Left lung (tissue), 10 donors: ENCODE measurements around the gene RNF126. TPM values are rescaled to one million over a fixed set of nuclear protein-coding genes. Genes with fewer than 3 reads are reported as not detected.
"Not testable (repeated sequence)": the region's sequence is repeated elsewhere in the genome, so short reads cannot be mapped to it uniquely, and the experiment has no call there.

Source experiments
- ATAC-seq: fragments of 200-7000 bp; cut with Tn5 transposase; one replicate; pipeline ENCODE4 v1.9.1; 2020; ENCODE audit warnings: moderate library complexity
- DNase-seq, 4 donors: peaks; one replicate each; pipeline ENCODE4 v3.0.0-alpha.2; 2013 to 2020
- H3K27ac ChIP-seq, 2 donors: fragments of 200-600 bp; sonication (generic) in 1 of 2; one replicate each; pipeline versions ENCODE4 v1.5.0 to v1.8.0; 2020 to 2021
- H3K27me3 ChIP-seq, 2 donors: fragments of 200-600 bp; sonication (generic) in 1 of 2; one replicate each; pipeline versions ENCODE4 v1.5.0 to v1.8.0; 2020 to 2021
- H3K36me3 ChIP-seq, 2 donors: fragments of 200-600 bp; sonication (generic) in 1 of 2; one replicate each; pipeline versions ENCODE4 v1.5.0 to v1.8.0; 2020 to 2021
- H3K4me1 ChIP-seq, 2 donors: fragments of 200-600 bp; one replicate each; pipeline ENCODE4 v1.8.0; 2021
- H3K4me3 ChIP-seq, 2 donors: fragments of 200-600 bp; sonication (generic) in 1 of 2; one replicate each; pipeline versions ENCODE4 v1.5.0 to v1.8.0; 2020 to 2021; ENCODE audit warnings: mild to moderate bottlenecking in 1 of 2
- H3K9me3 ChIP-seq, 2 donors: fragments of 200-600 bp; sonication (generic) in 1 of 2; one replicate each; pipeline versions ENCODE4 v1.5.0 to v1.8.0; 2020 to 2021
- CTCF ChIP-seq, 2 donors: fragments of 200-600 bp; sonication (generic) in 1 of 2; IDR thresholded peaks; one replicate each; pipeline versions ENCODE4 v1.5.0 to v1.8.0; 2021; ENCODE audit warnings: antibody characterized with exemption in 2 of 2
- intact Hi-C, 2 donors: fragments of 100-400 bp; cut with DNase I; formaldehyde crosslinking; loops; one replicate each; pipeline versions ENCODE4 v1.11.2 to v1.14.2; 2022
- polyA plus RNA-seq, 6 donors: library from polyadenylated mRNA; unstranded; fragments of 120-200 nt; gene quantifications; one replicate each; pipeline ENCODE4 v1.2.1, GENCODE V29; 2013; ENCODE audit not compliant: insufficient read length in 6 of 6
- total RNA-seq, 2 donors: library from RNA; stranded (reverse); fragmentation: NEBNext Ultra II Directional; extraction: Animal tissue kit (Norgen Biotek cat#: 25700); gene quantifications; one replicate each; pipeline ENCODE4 v1.2.1, GENCODE V29; 2021
- donor health status: DM: no; HTN: yes; CAD: no.
- donor health status: DM: no; HTN: no; CAD: no.

The RNF126 gene
- total and polyA plus RNA-seq, 8 donors: 15.4 to 34.0 (median 23.1) TPM

GRCh38 chr19:633786-634639 is 29.0 kb downstream of the RNF126 start:
- DNase-seq: no peak
- intact Hi-C loops: no loop called here
- H3K4me1 ChIP-seq: peaks cover 17 to 34% of the 10 kb centered on the region in 2 donors

GRCh38 chr19:633068-633785 is 29.8 kb downstream of the RNF126 start, which contains the start of gene POLRMT:
Gene POLRMT (minus strand): TSS chr19:633537. CDS start chr19:633512, 25 bp downstream.
- peak within 1 kb of the TSS in 1 of 2 donors; percentile 77 for H3K27ac ChIP-seq
- peak in 1 of 2 donors; percentile 36 for TF ChIP-seq CTCF (IDR thresholded peaks at IDR 0.05)
- peak; percentile 97 for ATAC-seq

More at GRCh38 chr19:633786-634639, 29.0 kb downstream of the RNF126 start:
- TF ChIP-seq CTCF (IDR thresholded peaks at IDR 0.05): no peak
- Histone ChIP-seq H3K27ac (peak overlapping the region in 1 of 2 donors; percentile 73), H3K27me3 (peaks cover 0 to 6% of the 10 kb centered on the region in 2 donors), H3K36me3 (peaks cover 0 to 19% of the 10 kb centered on the region in 2 donors), H3K9me3 (no peaks in the 10 kb centered on the region), H3K4me3 (peak overlapping the region; percentile 76 to 99)
- ATAC-seq: peak; percentile 4

GRCh38 chr19:632579-633067 is 30.4 kb downstream of the RNF126 start:
- Histone ChIP-seq H3K27ac (peak overlapping the region in 1 of 2 donors; percentile 77), H3K36me3 (peaks cover 0 to 33% of the 10 kb centered on the region in 2 donors), H3K4me1 (peaks cover 13 to 28% of the 10 kb centered on the region in 2 donors), H3K4me3 (peak overlapping the region; percentile 76 to 99), H3K9me3 (no peaks in the 10 kb centered on the region), H3K27me3 (no peaks in the 10 kb centered on the region)
- TF ChIP-seq CTCF (IDR thresholded peaks at IDR 0.05): no peak
- ATAC-seq: peak; percentile 19
- no peak for DNase-seq
- intact Hi-C loops: no loop called here

More at GRCh38 chr19:633068-633785, 29.8 kb downstream of the RNF126 start, which contains the start of gene POLRMT:
- Histone ChIP-seq H3K4me3 (peak within 1 kb of the TSS; percentile 76 to 99), H3K36me3 (peaks cover 0 to 27% of the 10 kb centered on the region in 2 donors), H3K27me3 (no peaks in the 10 kb centered on the region), H3K9me3 (no peaks in the 10 kb centered on the region), H3K4me1 (peaks cover 13 to 28% of the 10 kb centered on the region in 2 donors)
- DNase-seq: peak; percentile 98 to 99 (median 98)
- intact Hi-C loops: no loop called here

GRCh38 chr19:629961-630714 is 32.9 kb downstream of the RNF126 start:
- no peaks in the 10 kb centered on the region for H3K9me3 ChIP-seq
- H3K36me3 ChIP-seq: peaks cover 0 to 48% of the 10 kb centered on the region in 2 donors
- no peak overlapping the region for H3K27ac ChIP-seq
- peaks cover 13 to 28% of the 10 kb centered on the region in 2 donors for H3K4me1 ChIP-seq
- no peak for TF ChIP-seq CTCF (IDR thresholded peaks at IDR 0.05)
- no peak for ATAC-seq
- no peak overlapping the region for H3K4me3 ChIP-seq
- H3K27me3 ChIP-seq: no peaks in the 10 kb centered on the region
- intact Hi-C loops: no loop called here
- no peak for DNase-seq

- H3K4me3 ChIP-seq, intact Hi-C loops, H3K27me3 ChIP-seq, H3K9me3 ChIP-seq, DNase-seq, H3K27ac ChIP-seq, ATAC-seq: not testable (repeated sequence)
- peaks cover 12 to 26% of the 10 kb centered on the region in 2 donors for H3K4me1 ChIP-seq
- H3K36me3 ChIP-seq: peaks cover 0 to 54% of the 10 kb centered on the region in 2 donors
Observed at GRCh38 chr19:629515-629914, 33.5 kb downstream of the RNF126 start.
